IPS DF 19.7 (cell line): ENCODE data around the gene DICER1.
"Not testable (repeated sequence)": the region's sequence is repeated elsewhere in the genome, so short reads cannot be mapped to it uniquely, and the experiment has no call there.

Experiments used
- DNase-seq: peaks from one replicate; pipeline ENCODE4 v3.0.0-alpha.2; 2013; ENCODE audit warnings: low read depth, low spot score

The DICER1 gene

GRCh38 chr14:95157327-95158189 lies at the start of gene DICER1:
TSS of gene DICER1 (minus strand) at chr14:95157529. CDS start at chr14:95133458, 24,071 bp downstream.
- DNase-seq: peak; percentile 33

DNA sequence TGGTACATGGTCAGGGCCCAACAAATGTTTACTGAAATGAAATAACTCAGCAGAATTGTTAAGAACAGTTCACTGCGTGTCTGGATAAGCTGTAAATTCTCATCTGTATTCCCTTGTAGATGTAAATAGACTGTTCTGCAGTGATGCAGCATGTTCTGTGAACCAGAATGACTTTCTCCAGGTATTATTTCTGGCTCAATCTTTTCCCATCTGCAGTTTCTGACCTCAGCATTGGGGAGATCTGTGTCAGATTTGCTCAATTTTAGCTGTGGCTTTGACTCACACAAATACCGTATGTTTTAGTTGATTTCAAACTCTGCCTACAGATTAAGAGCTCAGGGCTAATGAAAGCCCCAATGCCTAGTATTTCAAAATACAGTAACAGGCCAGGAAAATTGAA lies 49.2 kb upstream of the DICER1 start:
- DNase-seq: no peak

DNA sequence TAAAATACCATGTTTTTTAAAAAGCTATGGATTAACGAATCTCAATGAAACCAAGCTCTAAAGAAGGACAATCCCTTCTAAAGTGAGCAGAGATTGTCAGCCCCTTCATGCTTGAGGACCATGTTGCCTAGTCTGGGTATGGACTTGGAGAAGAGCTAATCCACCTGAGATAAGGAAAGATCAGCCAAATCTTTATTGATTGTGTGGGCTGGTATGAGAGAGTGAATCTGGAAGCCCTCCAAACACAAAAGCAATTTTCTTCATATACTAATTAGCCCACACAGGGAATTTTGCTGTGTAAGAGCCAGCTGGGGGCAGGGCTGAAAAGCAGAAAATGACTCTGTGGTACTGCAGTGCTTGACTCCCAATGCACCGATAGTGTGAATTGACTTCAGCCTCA lies 47.4 kb upstream of the DICER1 start:
- DNase-seq: no peak

GRCh38 chr14:95201745-95202144 lies 44.4 kb upstream of the DICER1 start:
- DNase-seq: not testable (repeated sequence)

DNA sequence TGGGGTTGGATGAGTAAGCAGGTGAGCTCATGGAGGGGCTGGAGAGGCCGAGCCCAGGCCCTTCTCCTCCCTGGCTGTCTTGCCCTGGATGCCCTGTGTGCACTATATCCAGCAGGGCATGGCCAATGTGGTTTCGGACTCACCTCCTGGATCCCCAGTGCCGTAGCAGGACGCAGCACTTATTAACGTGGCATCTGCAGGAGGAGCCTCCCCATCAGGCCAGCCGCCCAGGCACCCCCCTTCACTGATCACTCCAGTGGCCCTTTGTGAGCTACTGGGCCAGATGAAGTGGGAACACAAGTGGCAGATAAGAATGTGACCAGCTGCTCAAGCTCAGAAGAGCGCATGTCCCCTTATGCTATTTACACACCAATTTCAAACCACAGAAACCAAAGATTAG lies 43.1 kb upstream of the DICER1 start:
- no peak for DNase-seq

GRCh38 chr14:95199298-95199983 lies 42.1 kb upstream of the DICER1 start:
- no peak for DNase-seq

DNA sequence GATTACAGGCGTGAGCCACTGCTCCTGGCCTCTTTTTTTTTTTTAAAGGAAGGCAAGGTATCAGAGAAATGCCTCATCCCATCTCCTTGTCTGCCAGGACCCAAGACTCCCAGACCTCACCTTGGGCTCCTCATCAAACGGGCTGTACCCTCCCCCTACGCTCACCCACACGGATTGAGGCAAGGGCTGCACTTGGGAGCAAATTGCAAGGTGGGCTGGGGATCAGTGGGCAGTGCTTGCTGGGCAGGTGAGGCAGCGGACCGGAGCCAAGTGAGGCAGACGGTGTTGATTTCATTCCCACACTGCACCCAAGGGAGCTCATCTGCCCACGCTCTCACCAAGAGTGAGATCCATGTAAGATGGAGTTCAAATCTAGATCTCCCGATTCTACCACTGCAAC lies 41.0 kb upstream of the DICER1 start:
- no peak for DNase-seq

DNA sequence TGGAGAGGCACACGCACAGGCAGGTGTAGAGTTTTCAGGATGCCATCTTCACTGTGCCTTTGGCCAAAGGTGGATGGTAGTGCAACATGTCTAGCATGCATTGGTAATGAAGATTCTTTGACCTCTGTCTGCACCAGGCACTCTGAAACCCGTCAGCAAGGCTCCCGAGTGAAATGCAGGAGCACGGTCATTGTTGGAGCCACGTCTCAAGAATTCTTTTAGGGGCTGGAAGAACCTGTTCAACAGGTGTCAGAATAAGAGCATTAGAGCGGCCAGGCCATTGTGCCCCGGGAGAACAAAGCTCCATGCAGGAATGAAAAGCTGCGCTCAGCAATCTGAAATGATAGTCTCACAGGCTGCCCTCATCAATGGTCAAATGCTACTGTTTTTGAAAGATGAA lies 40.2 kb upstream of the DICER1 start:
- DNase-seq: no peak

DNA sequence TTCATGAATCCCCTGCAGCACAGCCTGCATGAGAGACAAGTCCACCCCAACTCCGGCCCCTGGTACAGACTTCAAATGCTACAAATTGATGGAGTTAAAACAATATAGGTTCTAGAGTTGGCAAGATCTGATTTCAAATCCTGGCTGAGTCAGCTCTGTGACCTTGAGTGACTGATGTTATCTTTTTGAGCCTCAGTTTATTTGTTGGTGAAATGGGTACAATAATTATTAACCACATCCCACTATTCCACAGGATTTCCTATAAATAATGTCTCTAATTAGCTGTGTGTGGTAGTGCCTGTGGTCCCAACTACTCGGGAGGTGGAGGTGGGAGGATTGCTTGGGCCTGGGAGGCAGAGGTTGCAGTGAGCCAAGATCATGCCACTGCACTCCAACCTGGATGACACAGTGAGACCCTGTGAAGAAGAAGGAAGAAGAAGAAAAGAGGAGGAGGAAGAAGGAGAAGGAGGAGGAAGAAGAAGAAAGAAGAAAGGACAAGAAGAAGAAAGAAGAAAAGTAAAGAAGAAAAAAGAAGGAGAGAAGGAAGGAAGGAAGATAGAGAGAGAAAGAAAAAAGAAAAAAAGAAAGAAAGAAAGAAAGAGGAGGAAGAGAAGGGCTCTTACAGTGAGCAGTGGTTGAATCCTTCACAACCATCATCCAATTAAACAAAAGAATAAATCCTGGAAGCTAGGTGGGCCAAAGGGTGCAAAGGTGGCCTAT lies 39.7 kb upstream of the DICER1 start:
- no peak for DNase-seq

DNA sequence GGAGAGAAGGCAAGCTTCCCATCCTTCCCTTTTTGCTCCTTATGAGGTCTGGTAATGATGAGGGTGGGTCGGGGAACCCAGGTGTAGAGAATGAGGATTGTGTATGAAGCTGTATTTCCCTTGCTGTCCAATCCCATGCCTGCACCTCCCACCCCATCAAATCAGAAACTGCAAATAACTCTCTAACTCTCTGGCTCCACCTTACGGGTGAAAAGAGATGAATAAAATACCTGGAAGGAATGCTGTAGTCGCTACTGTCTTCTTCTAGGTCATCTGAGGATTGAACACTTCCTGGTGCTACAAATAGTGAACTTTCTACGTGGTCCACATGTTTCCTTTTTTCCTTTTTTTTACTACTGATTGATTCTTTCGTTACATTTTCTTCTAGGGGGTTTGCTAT lies 38.9 kb upstream of the DICER1 start:
- no peak for DNase-seq

GRCh38 chr14:95195031-95195430 lies 37.7 kb upstream of the DICER1 start:
- DNase-seq: no peak

GRCh38 chr14:95193081-95193480 lies 35.8 kb upstream of the DICER1 start:
- no peak for DNase-seq

DNA sequence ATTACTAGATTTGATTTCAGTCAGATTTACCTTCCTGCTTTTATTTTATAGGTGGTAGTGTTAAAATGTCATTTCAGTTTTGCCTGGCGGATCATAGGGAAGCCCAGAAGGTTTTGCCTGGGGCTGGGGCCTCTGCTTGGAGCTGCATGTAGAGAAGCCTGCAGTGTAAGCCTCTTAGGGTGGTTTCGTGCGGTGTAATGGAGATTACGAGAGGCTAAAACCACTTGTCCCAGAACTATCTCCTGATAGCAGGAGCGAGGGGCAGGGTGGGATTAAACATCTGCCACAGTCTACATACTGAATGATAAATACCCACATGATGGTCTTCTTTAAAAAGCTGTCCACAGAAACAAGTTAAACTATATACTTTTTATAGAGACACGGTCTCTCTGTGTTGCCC lies 35.0 kb upstream of the DICER1 start:
- no peak for DNase-seq

DNA sequence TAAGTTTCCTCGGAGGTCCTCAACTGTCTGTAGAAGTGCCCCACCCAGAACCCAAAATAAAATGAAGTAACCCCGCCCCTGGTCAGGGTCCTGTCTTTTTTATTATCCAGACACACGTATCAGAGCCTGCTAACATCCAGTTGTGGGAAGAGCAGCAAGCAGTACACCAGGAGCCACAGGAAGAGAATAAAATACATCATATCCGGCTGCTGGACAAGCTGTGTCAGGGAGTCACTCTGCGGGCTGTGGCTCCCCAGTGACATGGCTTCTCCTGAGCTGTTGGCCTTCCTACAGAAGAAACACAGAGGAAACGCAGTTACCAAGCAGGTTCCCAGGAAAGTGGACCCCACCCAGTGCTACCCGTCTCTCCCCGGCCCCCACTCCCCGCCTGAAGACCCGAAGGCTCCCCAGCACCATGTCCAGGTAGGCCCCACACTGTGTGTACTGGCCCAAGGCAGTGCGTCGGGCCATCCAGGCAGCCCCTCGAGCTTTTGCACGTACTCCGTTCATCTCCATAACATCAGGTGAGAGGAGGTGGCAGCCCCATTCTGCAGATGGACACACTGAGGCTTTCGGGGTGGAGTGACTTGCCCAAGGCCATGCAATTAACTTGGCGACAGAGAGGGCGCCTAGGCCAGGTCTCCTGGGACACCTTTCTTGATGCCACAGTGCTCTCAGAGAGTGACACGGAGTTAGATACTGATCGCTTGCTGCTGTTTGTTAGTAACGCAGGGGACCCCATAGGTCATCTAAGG lies 34.3 kb upstream of the DICER1 start:
- no peak for DNase-seq

- no peak for DNase-seq
Measured at GRCh38 chr14:95190857-95191256, 33.5 kb upstream of the DICER1 start.

DNA sequence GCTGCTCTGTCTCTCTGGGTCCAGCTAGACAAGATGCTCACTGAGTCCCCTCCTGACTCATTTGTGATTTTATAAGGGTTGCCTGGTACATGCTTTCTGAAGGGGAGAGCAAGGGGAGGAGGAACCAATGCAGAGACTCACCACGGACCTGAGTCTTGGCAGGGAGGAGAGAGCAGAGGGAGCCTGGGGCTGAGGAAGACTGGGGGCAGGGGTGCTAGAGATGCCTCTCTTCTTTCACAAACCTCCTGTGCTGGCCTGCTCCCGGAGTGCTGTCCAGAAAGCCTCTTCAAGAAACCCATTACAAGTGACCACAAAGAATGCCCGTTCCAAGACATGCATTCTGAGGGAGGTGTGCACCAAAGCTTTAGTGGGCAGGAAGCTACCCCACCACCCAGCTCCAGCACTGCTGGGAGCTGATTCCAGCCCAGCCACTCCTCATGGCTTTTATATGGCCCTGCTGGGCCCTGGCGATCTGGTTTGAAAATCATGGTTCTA lies 33.1 kb upstream of the DICER1 start:
- DNase-seq: no peak

- no peak for DNase-seq
Measured at GRCh38 chr14:95189367-95190132, 32.2 kb upstream of the DICER1 start.

GRCh38 chr14:95188380-95188779 lies 31.1 kb upstream of the DICER1 start:
- no peak for DNase-seq

DNA sequence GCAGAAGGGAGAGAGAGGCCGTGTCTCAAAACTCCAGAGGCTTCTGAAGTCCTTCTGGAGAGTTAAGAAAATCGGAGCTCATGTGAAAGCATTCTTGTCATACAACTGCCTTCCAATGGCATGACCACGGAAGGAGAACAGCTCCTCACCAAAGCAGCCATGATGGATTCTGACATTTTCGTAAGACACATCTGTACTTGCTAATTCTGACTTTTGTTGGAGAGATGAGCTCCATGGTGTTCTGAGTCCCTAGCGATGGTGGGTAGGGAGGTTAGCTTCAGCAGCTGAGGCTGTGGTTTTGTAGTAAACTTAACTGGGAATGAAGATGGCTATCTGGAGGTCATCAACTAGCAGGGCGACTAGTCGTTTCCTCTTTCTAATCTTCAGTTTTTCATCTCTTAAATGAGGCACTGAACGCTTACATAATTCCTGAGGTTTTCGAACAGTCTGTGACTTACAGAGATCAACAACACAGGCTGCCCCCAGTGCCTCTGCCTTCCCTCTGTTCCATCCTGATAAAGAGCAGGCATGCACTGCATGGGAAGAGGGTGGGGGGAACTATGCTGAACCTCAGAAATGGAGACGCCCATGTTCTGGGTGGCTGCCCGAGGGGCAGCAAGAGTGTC lies 28.6 kb upstream of the DICER1 start:
- no peak for DNase-seq

DNA sequence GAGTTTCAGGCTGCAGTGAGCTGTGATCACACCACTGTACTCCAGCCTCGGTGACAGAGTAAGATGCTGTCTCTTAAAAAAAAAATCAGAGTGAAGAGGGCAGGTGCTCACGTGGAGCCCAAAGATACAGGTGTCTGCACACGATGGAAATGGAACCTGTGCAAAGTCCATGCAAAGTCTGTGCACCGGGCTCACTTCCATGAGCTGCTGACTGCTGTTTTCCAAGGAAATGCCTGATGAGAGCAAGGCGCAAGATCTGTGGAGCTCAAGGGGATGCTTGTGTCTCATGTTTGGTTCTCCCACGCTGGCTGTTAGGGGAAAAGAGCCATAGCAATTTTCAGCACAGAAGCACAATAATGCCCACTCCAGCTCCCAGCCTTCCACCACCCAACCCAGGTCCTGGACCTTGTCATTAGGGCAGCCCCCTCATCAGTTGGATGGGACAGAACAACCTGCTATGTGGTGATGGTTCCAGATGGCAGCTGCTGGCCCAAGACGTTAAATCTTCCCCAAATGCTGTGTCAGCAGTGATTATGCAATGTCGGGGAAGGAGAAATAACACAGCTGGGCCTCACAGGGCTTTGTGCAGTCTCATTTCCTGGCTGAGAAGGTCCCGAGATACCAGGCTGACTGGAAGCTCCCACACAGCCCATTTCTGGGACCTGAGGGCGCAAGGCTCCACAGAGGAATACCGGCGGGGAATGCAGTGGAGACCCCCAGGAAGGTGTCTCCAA lies 27.9 kb upstream of the DICER1 start:
- no peak for DNase-seq
